HepG2 (cell line): ENCODE results near the gene TTLL4. TPM values are rescaled to one million over a fixed set of nuclear protein-coding genes. Genes with fewer than 3 reads are reported as not detected.

Source experiments
- DPF2 ChIP-seq: sonication (generic); formaldehyde crosslinking; IDR thresholded peaks from 2 replicates; pipeline ENCODE4 v1.4.0; 2020; ENCODE audit warnings: mild to moderate bottlenecking, low read depth, missing genetic modification reagents, borderline replicate concordance
- GFI1 ChIP-seq: sonication (generic); formaldehyde crosslinking; IDR thresholded peaks from 2 replicates; pipeline ENCODE4 v1.5.0; 2020; ENCODE audit warnings: missing genetic modification reagents, mild to moderate bottlenecking, borderline replicate concordance
- HNF1B ChIP-seq: sonication (generic); formaldehyde crosslinking; IDR thresholded peaks from 2 replicates; pipeline ENCODE4 v1.5.1; 2020; ENCODE audit warnings: mild to moderate bottlenecking, moderate library complexity, missing genetic modification reagents
- MAFK ChIP-seq, 2 experiments: IDR thresholded peaks in 1 of 2; conservative IDR thresholded peaks in 1 of 2; 2 replicates each; pipeline ENCODE4 v1.6.1; 2011; ENCODE audit warnings: improper control_type of control experiment in 2 of 2, low read length in 2 of 2
- NR2C2 ChIP-seq: sonication (generic); formaldehyde crosslinking; IDR thresholded peaks from 2 replicates; pipeline ENCODE4 v1.4.0; 2020; ENCODE audit warnings: missing genetic modification reagents, mild to moderate bottlenecking, moderate library complexity, borderline replicate concordance
- PATZ1 ChIP-seq: sonication (generic); formaldehyde crosslinking; IDR thresholded peaks from 2 replicates; pipeline ENCODE4 v1.4.0; 2020; ENCODE audit warnings: missing genetic modification reagents
- POLR2A ChIP-seq, 2 experiments: IDR thresholded peaks; 2 replicates each; pipeline ENCODE4 v1.6.1; 2011; ENCODE audit warnings: low read depth in 2 of 2, low read length in 2 of 2, mild to moderate bottlenecking in 1 of 2, moderate library complexity in 1 of 2; ENCODE audit not compliant: insufficient read depth in 1 of 2
- SOX6 ChIP-seq, 2 experiments: fragments of 450-650 bp in 1 of 2; sonication (generic) in 1 of 2; formaldehyde crosslinking in 1 of 2; IDR thresholded peaks; 2 replicates each; pipeline versions ENCODE4 v1.4.0 to v1.6.1; 2017 to 2020; ENCODE audit warnings: antibody characterized with exemption in 1 of 2, mild to moderate bottlenecking in 1 of 2, missing genetic modification reagents in 1 of 2
- ZBTB10 ChIP-seq: sonication (generic); formaldehyde crosslinking; IDR thresholded peaks from 2 replicates; pipeline ENCODE4 v1.4.0; 2020; ENCODE audit warnings: missing genetic modification reagents, borderline replicate concordance
- ZIK1 ChIP-seq: sonication (generic); formaldehyde crosslinking; IDR thresholded peaks from 2 replicates; pipeline ENCODE4 v1.5.0; 2020; ENCODE audit warnings: mild to moderate bottlenecking, low read depth, missing genetic modification reagents, borderline replicate concordance
- ZNF30 ChIP-seq: sonication (generic); formaldehyde crosslinking; IDR thresholded peaks from 2 replicates; pipeline ENCODE4 v1.5.0; 2020; ENCODE audit warnings: mild to moderate bottlenecking, missing genetic modification reagents
- ZNF569 ChIP-seq: sonication (generic); formaldehyde crosslinking; IDR thresholded peaks from 2 replicates; pipeline ENCODE4 v1.5.0; 2020; ENCODE audit warnings: mild to moderate bottlenecking, missing genetic modification reagents, moderate library complexity, borderline replicate concordance
- ZNF597 ChIP-seq: sonication (generic); formaldehyde crosslinking; IDR thresholded peaks from 2 replicates; pipeline ENCODE4 v1.5.0; 2020; ENCODE audit warnings: missing genetic modification reagents
- ZNF704 ChIP-seq: sonication (generic); formaldehyde crosslinking; IDR thresholded peaks from 2 replicates; pipeline ENCODE4 v1.8.1; 2023; ENCODE audit warnings: mild to moderate bottlenecking, inconsistent platforms, moderate library complexity, missing genetic modification reagents, borderline replicate concordance
- polyA plus RNA-seq, 8 experiments: library from polyadenylated mRNA; depleted of rRNA in 3 of 8; stranded (reverse) in 7 of 8; unstranded in 1 of 8; fragments of >200 nt; fragmentation: Illumina TruSeq in 4 of 8; extraction: Trizol in 4 of 8; gene quantifications; 2 replicates each; pipeline versions ENCODE4 v1.2.1 to v1.2.3, GENCODE V29; 2011 to 2016; ENCODE audit warnings: low read depth in 4 of 8, missing spikeins in 1 of 8, mixed read lengths in 1 of 8; ENCODE audit not compliant: insufficient read depth in 1 of 8
- total RNA-seq, 5 experiments: library from RNA; depleted of rRNA; stranded (reverse); fragments of >200 nt; fragmentation: Illumina TruSeq; extraction: Trizol; gene quantifications; 2 replicates each; pipeline ENCODE4 v1.2.3, GENCODE V29; 2016; ENCODE audit warnings: low read depth in 1 of 5

Gene TTLL4
- total and polyA plus RNA-seq, 2 of the 13 experiments (the other 11 are each of a cell fraction or from before 2014, with no cell fraction given): 77.5 to 84.6 TPM

- TF ChIP-seq ZBTB10 (CRISPR knock-in tag) (peak; percentile 66), HNF1B (CRISPR knock-in tag) (no peak; the same call in 1 of the 2 replicates), GFI1 (CRISPR knock-in tag) (peak; percentile 83; the same call in 1 of the 2 replicates), MAFK (conservative IDR thresholded peaks at IDR 0.05 in 1 of 2, IDR thresholded peaks at IDR 0.05 in 1 of 2; ENCODE audit: low read length in 2 of 2) (no peak), ZIK1 (CRISPR knock-in tag) (peak; percentile 96), NR2C2 (peak; percentile 75), DPF2 (CRISPR knock-in tag) (no peak), ZNF569 (peak; percentile 92; the same call in 1 of the 2 replicates), ZNF597 (no peak), SOX6 (IDR thresholded peaks at IDR 0.05) (no peak), SOX6 (CRISPR knock-in tag; IDR thresholded peaks at IDR 0.05) (peak; percentile 78), PATZ1 (CRISPR knock-in tag) (peak; percentile 86), ZNF30 (CRISPR knock-in tag) (no peak; the same call in 1 of the 2 replicates), ZNF704 (CRISPR knock-in tag) (peak; percentile 87; the same call in 1 of the 2 replicates), POLR2A (IDR thresholded peaks at IDR 0.05; ENCODE audit: insufficient read depth in 1 of 2, low read depth in 2 of 2, low read length in 2 of 2) (peak; percentile 79 to 94)
Observed at GRCh38 chr2:218710687-218711549, at the start of gene TTLL4 (continued).
